ENCODE data around the gene PLXNA2.

DNA sequence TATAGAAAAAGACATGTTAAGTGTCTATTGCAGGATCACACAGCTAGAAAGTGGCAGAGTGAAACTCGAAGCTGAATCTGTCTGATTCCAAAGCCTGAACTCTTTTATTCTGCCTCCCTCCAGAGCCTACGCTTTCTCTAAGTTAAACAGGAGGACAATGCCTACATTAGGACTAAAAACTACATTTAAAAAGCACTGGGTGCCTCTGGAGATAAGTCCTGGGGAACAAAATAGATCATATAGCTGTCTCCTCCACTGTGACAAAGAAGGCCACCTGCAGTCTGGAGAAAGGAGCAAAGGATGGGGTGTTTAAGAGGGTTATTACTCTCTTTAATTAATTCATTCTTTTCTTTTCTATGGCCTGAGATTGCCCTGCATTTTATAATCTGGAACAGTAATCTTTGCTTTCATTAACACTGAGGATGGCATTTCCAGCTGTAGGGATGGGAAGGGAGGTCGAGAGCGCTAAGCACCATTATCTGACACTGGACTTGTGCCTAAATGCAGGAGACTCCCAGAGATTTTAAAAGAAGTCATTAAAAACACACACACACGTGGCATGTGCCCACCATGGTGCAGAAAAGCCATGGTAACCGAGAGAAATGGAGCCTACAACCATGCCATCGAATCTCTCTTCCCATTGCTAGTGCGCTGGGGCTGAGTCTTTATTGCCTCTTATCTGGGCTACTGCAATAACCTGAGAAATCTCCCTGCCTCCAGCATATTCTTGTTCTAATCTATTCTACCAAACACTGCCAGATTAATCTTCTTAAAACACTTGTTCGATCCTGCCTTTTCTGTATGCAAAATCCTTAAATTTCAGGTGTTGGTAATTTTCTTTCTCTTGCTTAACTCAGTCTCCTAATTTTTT lies 92.2 kb downstream of the PLXNA2 start:
- TF ChIP-seq POLR2AphosphoS5 (IDR thresholded peaks at IDR 0.05; ENCODE audit: insufficient read depth in 1 of 2, low read depth in 1 of 2) (no peak), POLR2A (IDR thresholded peaks at IDR 0.05) (no peak)
- TF ChIP-seq, protein P1, sequence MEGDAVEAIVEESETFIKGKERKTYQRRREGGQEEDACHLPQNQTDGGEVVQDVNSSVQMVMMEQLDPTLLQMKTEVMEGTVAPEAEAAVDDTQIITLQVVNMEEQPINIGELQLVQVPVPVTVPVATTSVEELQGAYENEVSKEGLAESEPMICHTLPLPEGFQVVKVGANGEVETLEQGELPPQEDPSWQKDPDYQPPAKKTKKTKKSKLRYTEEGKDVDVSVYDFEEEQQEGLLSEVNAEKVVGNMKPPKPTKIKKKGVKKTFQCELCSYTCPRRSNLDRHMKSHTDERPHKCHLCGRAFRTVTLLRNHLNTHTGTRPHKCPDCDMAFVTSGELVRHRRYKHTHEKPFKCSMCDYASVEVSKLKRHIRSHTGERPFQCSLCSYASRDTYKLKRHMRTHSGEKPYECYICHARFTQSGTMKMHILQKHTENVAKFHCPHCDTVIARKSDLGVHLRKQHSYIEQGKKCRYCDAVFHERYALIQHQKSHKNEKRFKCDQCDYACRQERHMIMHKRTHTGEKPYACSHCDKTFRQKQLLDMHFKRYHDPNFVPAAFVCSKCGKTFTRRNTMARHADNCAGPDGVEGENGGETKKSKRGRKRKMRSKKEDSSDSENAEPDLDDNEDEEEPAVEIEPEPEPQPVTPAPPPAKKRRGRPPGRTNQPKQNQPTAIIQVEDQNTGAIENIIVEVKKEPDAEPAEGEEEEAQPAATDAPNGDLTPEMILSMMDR (IDR thresholded peaks at IDR 0.05) = no peak

All from vagina (tissue), 2 donors.